Measurements from ENCODE around the gene MRAS.
"Not testable (repeated sequence)": the region's sequence is repeated elsewhere in the genome, so short reads cannot be mapped to it uniquely, and the experiment has no call there.

Gene MRAS

DNA sequence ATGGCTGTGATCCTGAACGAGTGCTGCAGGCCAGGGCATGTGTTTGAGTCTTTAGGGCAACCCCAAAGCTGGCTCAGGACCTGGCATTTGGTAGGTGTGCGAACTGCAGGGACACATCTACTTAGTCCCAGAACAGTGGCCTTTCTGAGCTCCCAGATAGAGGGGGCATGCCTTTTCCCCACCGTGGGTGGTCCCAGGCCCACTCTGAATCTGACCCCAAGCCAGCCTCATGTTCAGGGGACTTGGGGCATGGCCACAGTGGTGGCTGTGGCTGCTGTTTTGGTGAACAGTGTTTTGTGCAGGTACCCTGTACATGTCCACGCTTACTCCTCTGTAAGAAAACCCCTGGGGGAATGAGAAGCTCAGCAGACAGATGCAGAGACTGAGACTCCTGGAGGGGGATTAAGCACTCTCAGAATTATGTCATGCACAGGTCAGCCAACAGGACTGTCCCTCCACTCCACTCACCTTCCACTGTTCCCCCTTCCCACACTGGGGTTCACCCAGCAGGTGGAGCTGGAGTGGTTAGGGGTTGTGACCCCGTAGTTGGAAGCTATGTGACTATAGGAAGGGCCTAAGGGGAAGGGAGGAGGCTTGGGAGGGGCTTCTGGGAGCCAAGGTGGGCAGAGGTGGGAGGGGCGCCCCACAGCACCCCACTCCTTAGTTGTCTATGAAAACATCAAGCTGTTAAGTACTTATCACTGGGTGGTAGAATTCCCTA is 102.5 kb downstream of the MRAS start:
- no peak for DNase-seq

DNA sequence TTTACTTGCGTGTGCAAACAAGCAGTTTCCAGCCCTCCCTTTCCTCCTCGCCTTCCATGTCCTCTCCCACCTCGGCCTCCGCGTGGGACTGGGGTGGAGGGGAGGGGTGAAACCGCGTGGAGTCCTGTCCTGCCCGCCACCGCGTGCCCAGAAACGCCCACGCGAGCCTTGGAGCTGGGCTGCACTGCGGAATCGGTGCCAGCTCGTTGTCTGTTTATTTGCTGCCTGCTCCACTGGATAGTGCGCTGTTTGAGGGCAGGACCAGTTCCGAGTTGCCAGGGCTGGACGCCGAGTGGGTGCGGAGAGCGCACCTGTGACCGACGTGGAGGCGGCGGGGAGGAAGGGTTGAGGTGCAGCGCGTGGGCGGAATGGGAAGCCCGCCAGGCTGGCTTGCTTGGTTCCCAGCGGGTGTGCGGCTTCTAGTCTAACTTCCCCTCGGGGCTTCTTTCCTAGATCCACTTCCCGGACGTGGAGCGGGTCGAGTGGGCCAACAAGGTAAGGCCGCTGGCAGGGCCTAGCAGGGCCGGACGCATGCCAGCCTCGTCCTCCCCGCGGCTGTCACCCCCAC is 103.3 kb downstream of the MRAS start:
- DNase-seq, result no peak

DNA sequence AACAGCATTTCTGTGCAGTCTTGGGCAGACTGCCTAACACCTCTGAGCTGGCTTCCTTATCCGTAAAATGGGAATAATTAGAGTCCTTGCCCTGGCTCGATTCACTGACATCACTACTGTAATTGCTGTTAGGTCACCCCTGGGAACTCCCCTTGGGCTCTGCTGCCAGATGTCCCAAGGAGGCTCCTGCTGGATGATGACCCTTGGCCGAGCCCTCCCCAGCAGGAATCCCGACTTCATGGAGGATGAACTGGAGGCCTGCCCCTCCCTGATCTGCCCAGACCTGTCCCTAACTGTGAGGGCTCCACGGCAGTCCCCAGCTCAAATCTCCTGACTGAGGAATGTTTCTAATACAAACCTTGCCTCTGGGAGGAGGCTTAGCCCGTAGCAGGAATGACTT is 104.1 kb downstream of the MRAS start:
- DNase-seq, result no peak

DNA sequence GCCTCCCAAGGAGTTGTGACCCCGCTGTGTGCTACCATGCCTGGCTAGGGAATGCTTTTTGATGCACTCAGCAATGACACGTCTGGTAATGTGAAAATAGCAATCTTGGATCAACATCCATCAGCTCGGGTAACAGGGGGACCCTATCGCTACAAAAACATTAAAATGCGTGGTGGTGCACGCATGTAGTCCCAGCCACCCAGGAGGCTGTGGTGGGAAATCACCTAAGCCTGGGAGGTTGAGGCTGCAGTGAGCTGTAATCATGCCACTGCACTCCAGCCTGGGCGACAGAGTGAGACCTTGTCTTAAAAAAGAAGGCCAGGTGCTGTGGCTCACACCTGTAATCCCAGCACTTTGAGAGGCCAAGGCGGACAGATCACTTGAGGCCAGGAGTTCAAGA is 105.6 kb downstream of the MRAS start:
- DNase-seq, result not testable (repeated sequence)

All from stimulated activated CD4-positive, alpha-beta T cell treated with anti-CD3 and anti-CD28 coated beads, Interleukin-4, amount 100 ng/mL, for 24 hours (primary cell).